GM19438 (cell line): ENCODE measurements around the gene TMEM238.
A peak's percentile ranks its signal among the peaks of the same experiment; 100 is the strongest.

ENCODE experiments used
- ATAC-seq: cut with Tn5 transposase; IDR thresholded peaks from one replicate; pipeline ENCODE4 v1.9.1; 2021; ENCODE audit warnings: low read depth; ENCODE audit not compliant: unreplicated experiment

The TMEM238 gene

DNA sequence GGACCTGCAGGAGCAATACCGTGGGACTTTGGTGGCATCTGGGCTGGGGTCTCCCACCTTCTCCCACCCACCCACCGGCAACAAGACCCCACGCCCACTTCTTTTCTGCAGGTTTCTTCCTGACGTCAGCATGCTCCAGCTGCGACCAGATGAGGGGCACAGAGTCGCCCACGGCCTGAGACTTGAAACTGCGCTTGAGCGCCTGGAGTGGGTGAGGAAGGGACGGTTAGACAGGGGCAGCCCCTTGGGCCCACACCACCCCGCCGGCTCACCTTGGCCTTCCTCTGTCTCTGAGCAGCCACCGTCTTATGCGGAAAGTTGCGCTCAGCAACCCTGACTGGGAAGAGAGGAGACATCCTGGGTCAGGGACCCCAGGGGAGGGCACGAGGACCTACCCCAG lies 23.2 kb downstream of the TMEM238 start:
- no peak for ATAC-seq

DNA sequence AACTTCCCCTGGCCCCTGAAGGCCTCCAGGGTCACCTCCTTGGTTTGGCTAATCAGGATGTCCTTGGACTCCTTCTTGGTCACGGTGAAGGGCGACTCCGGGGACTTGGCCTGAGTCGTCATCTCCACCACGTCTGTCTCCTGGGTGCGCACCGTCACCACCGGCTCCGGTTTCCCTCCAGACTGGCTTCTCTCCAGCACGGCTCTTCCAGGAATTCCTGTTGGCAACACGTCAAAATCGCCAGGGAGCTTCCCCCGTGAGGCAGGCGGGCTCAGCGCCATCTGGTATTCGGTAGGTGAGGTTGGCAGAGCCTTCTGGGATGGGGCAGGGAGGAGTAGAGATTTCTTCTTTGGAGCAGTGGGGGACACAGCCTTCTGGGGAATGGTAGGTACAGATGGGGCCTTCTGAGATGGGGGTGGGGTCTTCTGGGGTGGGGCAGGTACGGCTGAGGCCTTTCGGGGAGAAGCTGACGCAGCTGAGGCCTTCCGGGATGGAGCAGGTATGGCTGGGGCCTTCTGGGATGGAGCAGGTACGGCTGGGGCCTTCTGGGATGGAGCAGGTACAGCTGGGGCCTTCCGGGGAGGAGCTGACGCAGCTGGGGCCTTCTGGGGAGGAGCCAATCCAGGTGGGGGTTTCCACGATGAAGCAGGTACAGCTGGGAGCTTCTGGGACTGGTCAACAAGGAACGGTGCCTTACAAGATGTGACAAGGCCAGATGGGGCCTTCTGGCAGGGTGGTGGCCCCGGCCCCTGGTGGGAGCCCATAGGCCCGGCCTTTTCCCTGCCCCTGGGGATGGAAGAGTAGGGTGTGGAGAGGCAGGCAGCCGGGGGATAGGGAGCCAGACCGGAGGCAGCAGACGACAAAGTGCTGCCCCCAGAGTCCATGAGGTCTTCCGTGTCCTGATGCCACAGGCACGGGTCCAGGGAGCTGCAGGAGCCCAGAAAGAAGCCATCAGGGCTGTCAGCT lies 24.9 kb downstream of the TMEM238 start:
- no peak for ATAC-seq

DNA sequence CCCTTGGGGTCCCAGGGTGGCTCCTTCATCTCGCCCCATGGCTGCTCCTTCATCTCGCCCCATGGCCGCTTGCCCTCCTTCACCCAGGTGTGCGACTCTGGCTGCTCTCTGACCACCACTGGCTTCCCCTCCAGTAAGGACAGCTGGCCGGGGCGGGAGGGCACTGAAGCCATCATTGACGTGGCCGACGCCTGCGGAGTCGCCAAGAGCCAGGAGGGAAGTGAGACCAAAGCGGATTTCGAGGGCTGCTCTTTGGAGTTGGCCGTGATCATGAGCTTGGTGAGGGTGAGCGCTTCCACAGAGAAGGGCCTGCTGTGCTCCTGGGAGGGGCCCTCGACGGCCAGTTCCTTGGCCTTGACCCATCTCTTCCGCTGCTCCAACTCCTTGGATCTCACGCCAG lies 25.6 kb downstream of the TMEM238 start:
- no peak for ATAC-seq

DNA sequence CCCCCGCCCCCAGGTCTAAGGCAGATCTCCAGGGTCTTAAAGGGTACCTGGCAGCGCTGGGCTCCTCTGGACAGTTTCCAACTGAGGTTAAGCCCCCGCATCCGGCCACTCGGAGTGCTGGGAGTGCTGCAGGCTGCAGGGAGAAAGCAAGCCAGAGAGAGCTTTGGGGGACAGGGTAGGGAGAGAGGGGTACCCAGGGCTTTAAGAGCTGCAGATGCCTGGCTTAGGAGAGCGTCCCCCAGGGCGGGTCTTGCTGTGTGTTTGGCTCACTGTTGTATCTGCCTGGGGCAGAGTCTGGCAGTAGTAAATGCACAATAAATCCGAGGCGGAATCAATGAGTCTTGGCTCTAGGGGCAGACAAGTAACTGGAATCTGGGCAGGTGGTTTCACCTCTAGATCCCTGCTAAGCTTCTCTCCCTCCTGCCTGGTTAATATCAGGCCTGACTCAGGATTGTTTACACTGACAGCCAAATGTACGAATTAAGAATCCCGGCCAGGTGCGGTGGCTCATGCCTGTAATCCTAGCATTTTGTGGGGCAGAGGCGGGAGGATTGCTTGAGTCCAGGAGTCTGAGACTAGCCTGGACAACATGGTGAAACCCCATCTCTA lies 28.8 kb downstream of the TMEM238 start:
- no peak for ATAC-seq

DNA sequence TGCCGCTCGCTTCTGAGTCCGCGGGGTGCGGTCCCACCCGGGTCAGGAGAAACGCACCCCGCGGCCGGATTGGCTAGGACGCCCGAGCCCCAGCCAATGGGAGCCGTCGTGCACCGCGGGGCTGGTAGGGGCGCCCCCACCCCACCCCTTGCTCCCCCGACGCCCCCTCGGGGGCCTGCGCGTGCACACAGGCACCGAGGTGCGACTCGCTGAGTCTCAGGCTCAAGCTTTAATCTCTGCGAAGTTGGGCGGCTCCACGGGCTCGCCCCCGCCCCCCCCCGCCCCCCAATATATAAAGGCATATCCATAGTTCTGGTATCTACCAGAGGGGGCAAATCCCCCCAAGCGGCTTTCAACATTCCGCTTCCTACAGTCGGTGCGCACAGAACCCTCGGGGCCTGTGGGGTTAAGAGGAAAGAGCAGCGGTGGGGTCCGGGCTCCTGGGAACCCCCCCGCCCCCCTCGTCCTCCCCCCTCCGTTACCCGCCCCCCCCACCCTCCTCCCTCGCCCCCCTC lies 29.3 kb downstream of the TMEM238 start, which contains the start of gene COX6B2:
Gene COX6B2 (minus strand): TSS at position 22 of the 515 bp plus-strand sequence. CDS start 198 bp downstream, outside the sequence.
- ATAC-seq, result no peak

DNA sequence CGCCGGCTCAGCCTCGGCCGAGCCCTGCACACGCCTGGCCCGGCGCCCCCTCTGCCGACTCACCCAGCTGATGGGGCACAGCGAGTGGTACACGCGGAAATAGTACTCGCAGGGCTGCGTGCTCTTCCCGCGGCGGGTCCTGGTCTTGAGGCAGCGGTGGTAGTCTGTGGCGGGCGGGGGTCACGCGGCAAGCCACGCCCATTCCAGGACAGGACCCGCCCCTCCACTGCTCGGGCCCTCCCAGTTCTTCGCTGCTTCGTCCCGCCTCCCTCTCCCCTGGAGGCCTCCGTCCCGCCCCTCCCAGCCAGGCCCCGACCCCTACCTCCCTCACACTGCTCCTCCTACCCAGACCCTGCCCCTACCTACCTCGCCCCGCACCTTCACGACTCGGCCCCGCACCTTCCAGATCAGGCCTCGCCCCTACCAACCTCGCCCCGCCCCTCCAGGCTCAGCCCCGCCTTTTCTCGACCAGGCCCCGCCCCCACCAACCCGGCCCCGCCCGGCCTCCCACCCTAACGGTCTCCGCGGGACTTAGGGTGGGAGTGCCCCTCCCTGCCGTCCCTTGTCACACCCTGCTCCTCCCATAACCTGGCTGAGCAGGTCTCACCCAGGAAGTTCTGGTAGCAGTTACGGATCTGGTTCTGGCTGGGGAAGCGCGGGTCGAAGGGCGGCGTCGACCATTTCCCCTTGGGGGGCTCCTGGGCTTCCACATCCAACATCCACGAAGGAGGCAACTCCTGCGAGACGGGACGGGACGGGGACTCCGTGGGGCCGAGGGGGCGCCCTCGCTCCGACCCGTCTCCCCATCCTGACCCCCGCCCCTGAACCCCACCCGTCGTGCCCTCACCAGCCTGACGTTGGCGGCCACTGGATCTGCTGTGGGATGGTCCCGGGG lies 30.0 kb downstream of the TMEM238 start:
- ATAC-seq, result peak; percentile 56

DNA sequence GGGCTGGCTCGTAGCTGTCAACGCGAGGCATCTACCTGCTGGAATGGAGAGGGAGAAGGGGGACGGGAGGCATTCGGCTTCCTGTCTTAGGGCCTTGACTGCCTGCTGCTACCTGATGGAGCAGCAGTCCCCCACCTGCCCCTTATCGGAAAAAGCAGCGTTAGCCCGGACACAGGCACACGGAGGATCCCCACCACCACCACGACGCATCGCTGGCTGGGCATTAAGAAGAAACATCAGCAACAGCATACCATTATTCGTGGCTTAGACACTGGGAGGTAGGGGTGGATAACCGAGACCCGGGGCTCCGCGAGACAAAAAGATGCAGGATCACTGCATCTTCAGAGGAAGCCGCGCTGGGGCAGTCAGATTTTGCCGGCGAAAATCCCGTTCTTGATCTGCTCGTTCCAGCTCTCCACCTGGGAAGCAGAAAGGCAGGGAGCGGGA lies 30.7 kb downstream of the TMEM238 start:
- ATAC-seq, result no peak

DNA sequence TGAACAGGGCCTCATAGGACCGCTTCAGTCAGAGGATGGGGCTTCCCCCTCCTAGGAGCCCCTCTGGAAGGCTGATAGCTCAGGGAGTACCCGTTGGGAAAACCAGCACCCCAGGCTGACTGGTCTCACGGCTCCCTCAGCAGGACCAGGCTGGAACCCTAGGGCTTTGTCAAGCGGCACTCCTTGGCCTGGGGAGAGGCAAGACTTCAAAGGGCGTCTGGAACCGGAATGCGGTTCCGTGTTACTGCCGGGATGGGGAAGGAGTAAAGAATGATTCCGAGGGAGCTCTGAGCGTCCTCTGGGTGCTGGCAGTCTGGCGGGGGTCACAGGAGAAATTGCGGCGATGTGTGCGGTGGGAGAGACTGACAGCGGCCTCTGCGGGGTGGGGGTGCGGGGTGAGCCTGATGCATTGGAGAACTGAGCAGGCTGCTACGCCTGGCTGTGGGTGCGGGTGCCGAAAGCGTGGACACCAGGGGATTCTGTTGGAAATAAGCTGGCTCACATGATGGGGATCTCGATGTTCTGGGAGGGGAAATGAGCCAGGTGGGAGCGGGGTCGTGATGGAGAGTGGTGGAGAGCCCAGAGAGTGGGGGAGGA lies 31.4 kb downstream of the TMEM238 start:
- no peak for ATAC-seq

DNA sequence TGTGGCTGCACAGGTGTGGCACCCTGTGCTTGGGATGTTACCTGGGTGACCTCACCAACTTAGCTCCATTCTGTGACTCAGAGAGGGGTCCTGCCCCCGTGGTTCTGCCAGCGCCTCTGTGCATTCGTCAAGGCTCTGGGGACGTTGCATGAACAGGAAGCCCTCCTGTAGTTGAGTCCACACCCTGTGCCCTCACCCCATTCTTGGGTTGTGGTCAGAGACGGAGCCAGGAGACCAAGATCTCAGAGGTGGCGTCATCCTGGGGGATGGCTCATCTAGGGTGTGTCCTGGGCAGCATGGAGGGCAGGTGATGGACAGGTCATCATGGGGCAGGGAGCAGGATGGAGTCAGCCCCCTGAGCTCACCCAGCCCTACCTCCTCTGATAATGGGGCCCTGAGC lies 32.1 kb downstream of the TMEM238 start:
- no peak for ATAC-seq

DNA sequence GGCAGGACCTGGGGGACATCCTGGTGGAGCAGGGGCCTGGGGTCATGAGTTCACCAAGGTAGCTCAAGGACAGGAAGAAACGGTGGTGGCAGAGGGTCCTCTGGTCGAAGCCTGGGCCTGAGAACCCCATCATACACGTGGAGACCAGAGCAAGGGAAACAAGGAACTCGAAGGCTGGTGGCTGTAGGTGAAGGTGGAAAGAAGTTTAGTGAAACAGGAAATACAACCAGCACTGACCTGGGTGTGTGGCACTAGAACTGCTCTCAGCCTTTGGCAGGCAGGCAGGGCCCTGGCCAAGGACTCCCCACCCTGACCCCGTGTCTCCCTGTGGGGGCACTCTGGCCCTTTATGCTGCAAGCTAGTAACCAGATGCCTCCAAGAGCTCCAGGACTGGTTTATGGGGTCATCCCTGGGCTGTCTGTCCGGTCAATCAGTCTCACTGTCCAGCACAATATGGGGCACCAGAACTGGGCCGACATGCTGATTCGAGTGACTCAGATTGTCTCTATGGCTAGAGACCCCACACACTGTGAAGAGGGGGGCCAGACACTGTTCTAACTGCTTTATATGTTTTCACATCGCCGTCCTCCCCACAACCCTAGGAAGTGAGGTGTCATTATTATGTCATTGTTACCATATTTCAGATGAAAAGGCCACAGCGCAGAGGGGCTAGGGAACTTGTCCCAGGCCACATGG lies 33.3 kb downstream of the TMEM238 start:
- no peak for ATAC-seq

DNA sequence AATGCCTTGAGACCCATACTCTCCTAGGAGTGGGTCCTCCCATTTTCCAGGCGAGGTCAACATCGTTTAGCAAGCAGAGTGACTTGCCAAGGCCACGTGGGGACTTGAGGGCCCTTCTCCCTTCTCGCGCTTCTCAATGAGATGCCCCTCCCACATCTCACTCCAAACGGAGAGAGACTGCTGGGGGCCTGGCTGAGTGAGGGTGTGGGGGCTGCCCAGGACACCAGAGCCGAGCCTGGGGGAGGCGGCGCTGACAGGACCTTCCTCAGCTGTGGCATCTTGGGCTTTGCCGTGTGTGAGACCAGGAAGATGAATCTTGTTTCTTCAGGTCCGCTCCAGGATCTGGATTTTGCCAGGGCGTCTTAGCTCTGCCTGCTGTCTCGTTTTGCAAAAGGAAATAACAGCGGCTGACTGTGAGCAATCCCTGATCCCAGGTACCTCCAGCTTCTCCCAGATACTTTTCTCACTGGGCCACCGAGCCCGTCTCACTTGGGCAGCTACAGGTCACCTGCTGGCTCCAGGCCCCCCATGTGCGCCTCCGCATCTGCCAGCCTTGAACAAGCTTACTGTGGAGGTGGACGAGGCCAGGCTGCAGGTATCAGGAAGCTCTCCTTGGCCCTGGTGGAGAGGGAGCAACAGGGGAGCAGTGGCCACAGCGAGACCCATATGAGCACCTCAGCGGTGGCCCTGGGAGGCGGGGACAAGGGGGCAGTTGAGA lies 35.6 kb downstream of the TMEM238 start:
- ATAC-seq, result no peak

DNA sequence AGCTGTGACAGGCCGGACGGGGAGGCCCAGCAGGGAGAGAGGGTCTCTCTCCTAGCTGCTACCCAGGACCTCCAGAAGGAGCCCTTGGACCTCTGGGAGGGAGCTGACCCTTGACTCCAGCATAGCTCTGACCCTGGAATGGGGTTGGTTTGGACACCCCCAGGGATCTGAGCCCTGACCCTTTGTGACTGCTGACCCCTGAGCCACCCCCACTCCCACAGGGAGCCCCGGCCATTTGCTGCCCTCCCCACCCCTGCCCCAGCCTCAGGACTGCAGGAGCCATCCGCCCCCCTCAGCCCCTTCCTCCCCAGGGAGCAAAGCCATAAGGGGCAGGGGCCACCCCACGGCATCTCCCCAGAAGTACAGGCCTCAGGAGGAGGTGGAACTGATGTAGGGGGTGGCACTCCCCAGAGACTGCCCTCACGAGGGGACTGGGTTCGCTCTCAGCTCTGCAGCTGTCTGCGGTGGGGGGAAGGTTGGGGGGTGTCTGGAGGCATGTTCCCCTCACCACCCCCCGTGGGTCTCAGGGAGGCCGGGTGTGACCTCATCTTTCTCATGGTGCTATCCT lies 36.6 kb downstream of the TMEM238 start:
- no peak for ATAC-seq

DNA sequence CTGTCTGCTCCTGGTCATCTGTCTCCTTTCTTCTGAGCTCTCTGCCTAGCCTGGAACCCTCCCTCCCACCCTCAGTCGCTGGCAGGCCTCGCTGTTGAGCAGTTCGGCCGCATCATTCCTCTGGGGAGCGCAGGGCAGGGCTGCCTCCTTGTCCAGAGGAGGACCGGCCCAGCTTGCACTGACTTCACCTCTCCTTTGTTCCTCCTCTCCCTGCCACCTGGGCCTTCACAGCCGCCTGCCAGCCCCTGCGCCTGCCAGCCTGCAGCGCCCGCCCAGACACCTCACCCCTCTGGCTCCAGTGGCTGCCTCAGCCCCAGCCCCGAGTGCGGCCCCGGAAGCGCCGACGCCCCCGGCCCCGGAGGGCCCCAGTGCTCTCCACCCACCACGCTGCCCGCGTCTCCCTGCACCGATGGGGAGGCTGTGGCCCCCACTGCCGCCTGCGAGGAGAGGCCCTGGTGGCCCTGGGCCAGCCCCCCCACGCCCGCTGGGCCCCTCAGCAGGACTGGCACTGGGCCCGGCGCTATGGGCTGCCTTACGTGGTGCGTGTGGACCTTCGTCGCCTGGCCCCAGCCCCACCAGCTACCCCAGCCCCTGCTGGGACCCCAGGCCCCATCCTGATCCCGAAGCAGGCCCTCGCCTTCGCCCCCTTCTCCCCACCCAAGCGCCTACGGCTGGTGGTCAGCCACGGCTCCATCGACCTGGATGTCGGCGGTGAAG lies 37.2 kb downstream of the TMEM238 start:
- ATAC-seq, result no peak

DNA sequence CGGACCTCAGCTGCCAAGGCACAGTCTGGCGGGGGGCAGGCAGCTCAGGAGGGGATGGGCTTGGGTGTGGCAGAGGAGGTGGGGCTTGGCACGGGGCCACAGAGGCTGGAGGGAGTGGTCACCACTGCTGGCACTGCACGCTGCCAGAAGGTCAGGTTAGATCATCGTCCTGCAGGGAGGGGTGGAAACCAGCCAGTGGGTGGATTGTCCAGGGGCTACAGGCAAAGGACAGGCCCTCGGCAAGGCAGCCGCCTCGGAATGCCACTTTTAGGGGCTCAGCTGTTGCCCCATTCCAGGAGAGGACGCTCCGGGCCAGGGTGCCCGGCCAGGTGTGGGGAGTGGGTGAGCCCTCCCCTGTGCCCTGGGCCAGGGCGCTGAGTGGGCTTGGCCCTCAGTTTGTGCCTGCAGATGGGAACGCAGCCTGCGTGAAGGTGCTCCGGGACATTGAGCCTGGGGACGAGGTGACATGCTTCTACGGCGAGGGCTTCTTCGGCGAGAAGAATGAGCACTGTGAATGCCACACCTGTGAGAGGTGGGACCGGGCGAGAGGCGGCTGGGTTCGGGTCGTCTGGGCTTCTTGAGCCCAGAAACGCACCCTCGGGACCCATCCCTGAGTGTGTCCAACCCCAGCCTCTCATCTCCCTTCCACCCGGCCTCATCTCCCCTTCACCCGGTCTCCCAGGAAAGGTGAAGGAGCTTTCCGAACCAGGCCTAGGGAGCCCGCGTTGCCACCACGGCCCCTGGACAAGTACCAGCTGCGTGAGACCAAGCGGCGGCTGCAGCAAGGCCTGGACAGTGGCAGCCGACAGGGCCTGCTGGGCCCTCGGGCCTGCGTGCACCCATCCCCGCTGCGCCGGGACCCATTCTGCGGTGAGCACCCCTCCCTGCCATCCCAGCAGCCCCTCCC lies 38.0 kb downstream of the TMEM238 start:
- no peak for ATAC-seq

DNA sequence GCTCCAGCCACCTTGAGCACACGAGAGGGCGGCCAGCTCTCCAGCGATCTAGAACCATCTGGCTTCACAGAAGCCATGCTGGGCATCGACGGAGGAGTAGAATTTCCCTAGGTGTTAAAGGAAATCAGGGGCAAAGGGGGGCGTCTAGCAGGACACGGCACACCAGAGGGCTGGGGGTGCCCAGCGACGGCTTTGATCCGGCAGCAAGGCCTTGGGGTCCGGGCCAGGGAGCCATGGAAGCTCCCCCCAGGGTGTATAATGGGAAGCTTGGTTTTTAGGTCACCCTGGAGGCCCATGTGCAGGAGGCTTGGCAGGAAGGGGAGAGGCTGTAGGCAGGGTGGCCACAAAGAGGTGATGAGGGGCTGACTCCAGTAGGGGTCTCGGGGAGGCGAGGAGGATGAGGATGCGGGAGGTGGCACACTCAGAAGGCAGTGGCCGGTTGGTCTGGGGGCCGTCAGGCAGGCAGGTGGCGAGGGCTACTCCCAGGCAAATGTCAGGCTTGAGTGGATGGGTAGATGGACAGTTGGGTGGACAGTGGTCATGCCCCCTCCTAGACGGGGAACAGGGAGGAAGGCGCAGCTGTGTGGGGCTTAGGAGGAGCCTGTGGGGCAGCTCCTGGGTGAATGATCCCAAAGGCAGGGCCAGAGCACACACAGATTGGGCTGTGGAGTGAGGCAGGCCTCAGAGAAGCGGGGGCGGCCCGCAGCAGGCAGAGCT lies 38.8 kb downstream of the TMEM238 start:
- ATAC-seq, result no peak

DNA sequence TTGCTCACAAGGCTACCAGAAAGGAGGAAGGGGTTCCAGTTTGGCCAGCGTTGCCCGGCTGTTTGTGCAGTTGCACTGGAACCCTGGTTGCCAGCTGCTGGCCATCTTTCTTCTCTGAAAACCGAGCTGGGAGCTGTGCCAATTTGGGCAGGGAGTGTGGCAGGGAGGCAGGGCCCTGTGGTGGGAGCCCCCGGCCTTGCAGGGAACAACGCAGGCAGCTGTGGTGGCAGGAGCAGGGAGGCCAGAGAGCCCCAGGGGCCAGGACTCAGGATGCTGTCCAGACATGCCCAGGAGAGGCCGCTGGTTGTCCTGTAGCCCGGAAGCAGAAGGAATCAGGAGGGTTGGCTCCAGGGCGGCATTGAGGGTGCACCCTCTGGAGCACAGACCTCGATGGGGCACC lies 39.6 kb downstream of the TMEM238 start:
- ATAC-seq, result no peak
